HEK293 (cell line): ENCODE data around the gene PCCA.

Source experiments
- CTCF ChIA-PET: fragments of 350-600 bp; formaldehyde crosslinking; extraction: SDS; loops from one replicate; lab custom pipeline; 2021; ENCODE audit warnings: antibody characterized with exemption; lab: Yijun Ruan, JAX
- POLR2A ChIA-PET: fragments of 300-600 bp; formaldehyde crosslinking; extraction: SDS; loops from one replicate; lab custom pipeline; 2020; ENCODE audit warnings: antibody characterized with exemption, inconsistent platforms; lab: Yijun Ruan, JAX
- H3K27ac ChIP-seq: fragments of 200-500 bp; sonication (Bioruptor generic); 2 replicates; pipeline ENCODE4 v1.5.1; 2014; ENCODE audit warnings: low read depth, low read length, control low read depth, inconsistent platforms; ENCODE audit errors: extremely low read depth
- H3K36me3 ChIP-seq, 2 experiments: fragments of 200-500 bp in 1 of 2; sonication (Bioruptor generic) in 1 of 2; 1 replicate in 1 of 2; 2 replicates in 1 of 2; pipeline ENCODE4 v1.5.1; 2014 to 2017; ENCODE audit warnings: inconsistent platforms in 2 of 2, low read length in 2 of 2; ENCODE audit not compliant: control insufficient read depth in 2 of 2, insufficient read depth in 1 of 2
- H3K4me1 ChIP-seq: fragments of 200-500 bp; sonication (Bioruptor generic); 2 replicates; pipeline ENCODE4 v1.5.1; 2014; ENCODE audit warnings: mild to moderate bottlenecking, low read length, inconsistent platforms; ENCODE audit not compliant: control insufficient read depth, insufficient read depth
- H3K4me3 ChIP-seq: 2 replicates; pipeline ENCODE4 v1.5.1; 2011; ENCODE audit warnings: low read depth, mild to moderate bottlenecking, control low read depth, low read length, moderate library complexity
- H3K9me3 ChIP-seq: fragments of 200-500 bp; sonication (Bioruptor generic); 2 replicates; pipeline ENCODE4 v1.5.1; 2014; ENCODE audit warnings: low read depth, low read length, inconsistent platforms; ENCODE audit not compliant: control insufficient read depth, insufficient read depth
- CTCF ChIP-seq: fragments of 450-650 bp; formaldehyde crosslinking; IDR thresholded peaks from 2 replicates; pipeline ENCODE4 v1.5.1; 2016; ENCODE audit warnings: missing biosample characterization, missing genetic modification characterization
- FEZF1 ChIP-seq: fragments of 450-650 bp; formaldehyde crosslinking; IDR thresholded peaks from 2 replicates; pipeline ENCODE4 v1.5.1; 2016; ENCODE audit warnings: missing biosample characterization, missing genetic modification characterization
- INSM2 ChIP-seq: fragments of 450-650 bp; formaldehyde crosslinking; IDR thresholded peaks from 2 replicates; pipeline ENCODE4 v1.5.1; 2016; ENCODE audit warnings: missing biosample characterization, missing genetic modification characterization
- OVOL3 ChIP-seq: fragments of 450-650 bp; formaldehyde crosslinking; IDR thresholded peaks from 2 replicates; pipeline ENCODE4 v1.5.1; 2016; ENCODE audit warnings: missing biosample characterization, missing genetic modification characterization
- PRDM6 ChIP-seq: fragments of 450-650 bp; formaldehyde crosslinking; IDR thresholded peaks from 2 replicates; pipeline ENCODE4 v1.5.1; 2017; ENCODE audit warnings: missing biosample characterization, missing genetic modification characterization
- SCRT2 ChIP-seq: fragments of 450-650 bp; formaldehyde crosslinking; IDR thresholded peaks from 2 replicates; pipeline ENCODE4 v1.5.1; 2016; ENCODE audit warnings: missing biosample characterization, missing genetic modification characterization
- SP7 ChIP-seq: fragments of 450-650 bp; formaldehyde crosslinking; IDR thresholded peaks from 2 replicates; pipeline ENCODE4 v1.5.1; 2016; ENCODE audit warnings: missing biosample characterization, missing genetic modification characterization
- ZBTB49 ChIP-seq: fragments of 450-650 bp; formaldehyde crosslinking; IDR thresholded peaks from 2 replicates; pipeline ENCODE4 v1.5.1; 2016; ENCODE audit warnings: missing biosample characterization, missing genetic modification characterization, low read depth
- ZBTB8A ChIP-seq: fragments of 450-650 bp; formaldehyde crosslinking; IDR thresholded peaks from 2 replicates; pipeline ENCODE4 v1.5.1; 2016; ENCODE audit warnings: missing biosample characterization, missing genetic modification characterization
- ZFP3 ChIP-seq: fragments of 450-650 bp; formaldehyde crosslinking; IDR thresholded peaks from 2 replicates; pipeline ENCODE4 v1.5.1; 2016; ENCODE audit warnings: low read depth, missing biosample characterization, missing genetic modification characterization
- ZNF140 ChIP-seq: fragments of 450-650 bp; formaldehyde crosslinking; IDR thresholded peaks from 2 replicates; pipeline ENCODE4 v1.5.1; 2016; ENCODE audit warnings: missing biosample characterization, missing genetic modification characterization
- ZNF18 ChIP-seq: fragments of 450-650 bp; formaldehyde crosslinking; IDR thresholded peaks from 2 replicates; pipeline ENCODE4 v1.5.1; 2016; ENCODE audit warnings: missing biosample characterization, missing genetic modification characterization
- ZNF202 ChIP-seq: fragments of 450-650 bp; formaldehyde crosslinking; IDR thresholded peaks from 2 replicates; pipeline ENCODE4 v1.5.1; 2016; ENCODE audit warnings: missing biosample characterization, missing genetic modification characterization, borderline replicate concordance
- ZNF214 ChIP-seq: fragments of 450-650 bp; formaldehyde crosslinking; IDR thresholded peaks from 2 replicates; pipeline ENCODE4 v1.5.1; 2017; ENCODE audit warnings: missing biosample characterization, mild to moderate bottlenecking, missing genetic modification characterization, borderline replicate concordance
- ZNF248 ChIP-seq: fragments of 450-650 bp; formaldehyde crosslinking; IDR thresholded peaks from 2 replicates; pipeline ENCODE4 v1.5.1; 2017; ENCODE audit warnings: missing biosample characterization, missing genetic modification characterization
- ZNF324 ChIP-seq: fragments of 450-650 bp; formaldehyde crosslinking; IDR thresholded peaks from 2 replicates; pipeline ENCODE4 v1.5.1; 2016; ENCODE audit warnings: missing biosample characterization, missing genetic modification characterization
- ZNF488 ChIP-seq: fragments of 450-650 bp; formaldehyde crosslinking; IDR thresholded peaks from 2 replicates; pipeline ENCODE4 v1.5.1; 2016; ENCODE audit warnings: missing biosample characterization, missing genetic modification characterization
- ZNF664 ChIP-seq: fragments of 450-650 bp; formaldehyde crosslinking; IDR thresholded peaks from 2 replicates; pipeline ENCODE4 v1.5.1; 2016; ENCODE audit warnings: missing biosample characterization, missing genetic modification characterization
- ZNF677 ChIP-seq: fragments of 450-650 bp; IDR thresholded peaks from 2 replicates; pipeline ENCODE4 v1.5.0; 2018; ENCODE audit warnings: missing biosample characterization, mild to moderate bottlenecking, missing genetic modification characterization, moderate library complexity

PCCA gene

GRCh38 chr13:100506600-100507422 lies 417.9 kb downstream of the PCCA start:
- POLR2A ChIA-PET, result no interaction called here
- Histone ChIP-seq H3K9me3 (no peaks in the 10 kb centered on the region), H3K4me1 (peaks cover 6% of the 10 kb centered on the region), H3K27ac (no peak overlapping the region; the same call in 1 of the 2 replicates), H3K36me3 (no peaks in the 10 kb centered on the region), H3K4me3 (no peak overlapping the region)
- peak; percentile 62; the same call in 1 of the 2 replicates for TF ChIP-seq SCRT2 (tag by site-specific recombination)
- TF ChIP-seq INSM2 (tag by site-specific recombination), result no peak
- TF ChIP-seq SP7 (tag by site-specific recombination), result peak; percentile 77
- no peak for TF ChIP-seq ZFP3 (tag by site-specific recombination)
- TF ChIP-seq ZNF140 (tag by site-specific recombination), result no peak
- peak; percentile 90 for TF ChIP-seq FEZF1 (tag by site-specific recombination)
- TF ChIP-seq ZNF324 (tag by site-specific recombination), result no peak
- TF ChIP-seq ZNF677 (tag by site-specific recombination), result no peak
- TF ChIP-seq ZNF664 (tag by site-specific recombination), result no peak
- TF ChIP-seq ZBTB8A (tag by site-specific recombination), result no peak
- 0 out of 2 replicates have a peak, but pooled peaks have one; percentile 41 for TF ChIP-seq ZNF202 (tag by site-specific recombination)
- TF ChIP-seq ZNF18 (tag by site-specific recombination), result no peak
- TF ChIP-seq PRDM6 (tag by site-specific recombination), result peak; percentile 44; the same call in 1 of the 2 replicates
- TF ChIP-seq, all 188 proteins: peak for 5
- CTCF ChIA-PET, result no interaction called here

- H3K36me3 ChIP-seq, result no peaks in the 10 kb centered on the region
- ChIA-PET POLR2A (no interaction called here), CTCF (interaction anchor here (0.6 kb wide), 1 partner anchor 69 kb away, joined by 3 read pairs; no protein-coding TSS in a partner anchor)
- H3K4me1 ChIP-seq, result peaks cover 6% of the 10 kb centered on the region
- no peak overlapping the region for H3K27ac ChIP-seq
- H3K9me3 ChIP-seq, result no peaks in the 10 kb centered on the region
- H3K4me3 ChIP-seq, result no peak overlapping the region
- no peak for TF ChIP-seq ZNF677 (tag by site-specific recombination)
- peak; percentile 39 for TF ChIP-seq SP7 (tag by site-specific recombination)
- TF ChIP-seq ZNF18 (tag by site-specific recombination), result no peak
- TF ChIP-seq CTCF (tag by site-specific recombination), result no peak
- TF ChIP-seq ZNF214 (tag by site-specific recombination), result no peak
- TF ChIP-seq ZNF248 (tag by site-specific recombination), result no peak
- TF ChIP-seq ZNF488 (tag by site-specific recombination), result peak; percentile 56; the same call in 1 of the 2 replicates
- TF ChIP-seq ZBTB49, result no peak
- TF ChIP-seq OVOL3 (tag by site-specific recombination), result no peak
Measured at GRCh38 chr13:100508455-100508854, 419.6 kb downstream of the PCCA start.
